GM18519 (cell line): ENCODE results near the gene UBE2E2.

ENCODE experiments used
- ATAC-seq: cut with Tn5 transposase; IDR thresholded peaks from one replicate; pipeline ENCODE4 v1.9.1; 2021; ENCODE audit warnings: mild to moderate bottlenecking, moderate library complexity; ENCODE audit not compliant: unreplicated experiment, low FRiP score

The UBE2E2 gene

DNA sequence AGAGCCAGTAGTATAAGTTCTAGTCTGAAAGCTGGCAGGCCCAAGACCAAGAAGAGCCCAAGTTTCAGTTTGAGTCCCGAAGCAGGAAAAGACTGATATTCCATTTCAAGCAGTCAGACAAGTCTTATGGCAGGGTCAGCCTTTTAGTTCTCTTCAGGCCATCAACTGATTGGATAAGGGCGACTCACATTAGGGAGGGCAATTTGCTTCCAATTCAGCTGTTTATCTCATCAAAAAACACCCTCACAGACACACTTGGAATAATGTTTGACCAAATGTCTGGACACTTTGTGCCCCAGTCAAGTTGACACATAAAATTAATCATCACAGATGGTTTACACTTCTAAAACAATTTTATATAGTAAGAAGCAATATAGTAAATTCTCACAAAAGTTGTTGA is 69.7 kb downstream of the UBE2E2 start:
- no peak for ATAC-seq

DNA sequence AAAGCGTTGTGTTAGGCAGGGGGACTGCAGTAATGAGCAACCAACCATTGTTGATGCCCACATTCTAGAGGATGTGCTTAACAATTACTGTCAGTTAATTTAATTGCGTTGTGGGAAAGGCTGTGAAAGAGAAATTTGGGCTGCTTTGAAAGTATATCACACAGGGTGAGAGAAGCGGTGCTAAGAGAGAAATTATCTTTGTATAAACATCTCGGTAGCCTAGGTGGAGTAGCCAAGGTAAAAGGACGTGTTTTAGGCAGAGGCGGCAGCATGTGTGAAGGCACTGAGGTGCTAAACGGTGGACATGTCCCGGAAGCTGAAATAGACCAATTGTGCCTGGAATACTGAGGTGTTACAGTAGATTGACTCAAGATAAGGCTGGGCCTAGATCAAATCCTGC is 71.9 kb downstream of the UBE2E2 start:
- no peak for ATAC-seq

DNA sequence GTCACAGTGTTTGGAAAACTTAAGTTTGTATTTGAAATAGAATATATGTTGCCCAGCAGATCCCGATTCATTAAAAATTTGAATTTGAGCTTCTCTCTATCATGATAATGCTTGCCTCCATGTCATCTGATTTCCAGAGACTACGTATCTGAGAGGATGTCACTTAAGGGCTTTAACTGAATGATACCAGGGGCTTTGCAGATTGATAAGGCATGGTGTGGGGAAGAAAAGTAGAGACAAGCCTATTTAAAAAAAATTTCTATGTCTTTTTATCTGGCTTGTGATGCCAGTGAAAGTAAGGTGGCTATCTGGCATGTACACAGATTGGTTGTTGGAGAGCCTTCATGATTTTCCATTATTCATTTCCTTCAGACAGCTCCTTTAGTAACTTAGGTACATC is 72.7 kb downstream of the UBE2E2 start:
- no peak for ATAC-seq

DNA sequence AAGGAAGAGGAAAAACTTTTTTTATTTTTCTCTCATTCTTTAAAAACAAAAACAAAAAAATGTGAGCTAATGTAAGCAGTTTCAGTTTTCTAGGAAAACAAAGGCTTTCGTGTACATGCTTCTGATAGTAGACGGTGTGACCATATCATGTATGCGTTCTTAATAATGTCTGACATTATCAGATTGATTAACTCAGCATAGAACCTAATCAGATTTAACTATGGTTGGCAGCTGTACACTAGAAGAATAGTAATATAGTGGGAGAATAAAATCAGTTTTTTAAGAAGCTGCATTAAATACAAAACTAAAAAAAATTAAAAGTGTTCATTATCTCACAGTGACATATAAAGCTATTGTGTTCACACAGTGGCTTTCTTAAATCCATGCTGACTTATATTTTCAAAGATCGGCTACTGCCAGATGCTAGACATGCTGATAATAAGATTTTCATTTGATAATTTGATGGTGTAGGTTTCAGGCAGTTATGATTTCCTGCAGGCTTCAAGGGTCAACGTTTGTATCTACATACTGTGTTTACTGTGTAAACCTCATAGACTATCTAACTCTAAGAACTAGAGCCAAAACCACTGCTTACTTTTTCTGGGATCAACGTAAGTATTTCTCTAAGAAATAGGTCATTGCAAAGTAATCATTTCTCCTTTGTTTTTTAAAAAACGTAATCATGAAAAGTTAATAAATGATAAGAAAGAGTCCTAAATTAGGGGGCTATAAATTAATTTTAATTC is 74.0 kb downstream of the UBE2E2 start:
- ATAC-seq: no peak

DNA sequence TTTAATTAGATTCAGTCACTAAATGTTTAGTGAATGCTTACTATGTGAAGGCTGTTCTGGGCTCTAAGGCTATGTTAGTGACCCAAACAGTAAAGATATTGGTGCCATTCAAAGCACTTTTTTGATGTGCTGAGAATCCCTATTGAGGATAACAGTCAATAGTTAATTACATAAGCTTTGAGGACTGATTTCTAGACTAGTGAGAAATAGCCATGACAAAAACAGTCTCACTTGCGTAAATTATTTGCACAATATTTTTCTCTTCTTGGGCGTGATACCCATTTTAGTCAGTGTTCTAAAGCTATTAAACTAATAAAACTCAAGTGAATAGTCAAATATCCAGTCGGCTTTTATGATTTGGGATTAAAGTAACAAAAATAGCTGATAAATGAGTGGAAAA is 74.6 kb downstream of the UBE2E2 start:
- no peak for ATAC-seq

DNA sequence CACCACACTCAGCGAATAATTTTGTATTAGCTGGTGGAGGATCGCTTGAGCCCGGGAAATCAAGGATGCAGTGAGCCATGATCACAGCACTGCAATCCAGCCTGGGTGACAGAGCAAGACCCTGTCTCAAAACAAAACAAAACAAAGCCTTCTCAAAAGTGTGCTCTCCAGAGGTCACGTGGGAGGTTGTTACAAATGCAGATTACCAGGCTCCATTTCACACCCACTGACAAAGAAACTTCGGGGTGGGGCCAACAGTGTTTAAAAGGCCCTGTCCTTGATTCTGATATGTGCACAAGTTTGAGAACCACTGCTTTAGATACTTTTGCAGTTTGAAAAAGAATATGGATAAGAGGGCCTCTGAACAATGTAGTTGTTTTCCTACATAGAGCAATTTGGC is 80.5 kb downstream of the UBE2E2 start:
- ATAC-seq: no peak

DNA sequence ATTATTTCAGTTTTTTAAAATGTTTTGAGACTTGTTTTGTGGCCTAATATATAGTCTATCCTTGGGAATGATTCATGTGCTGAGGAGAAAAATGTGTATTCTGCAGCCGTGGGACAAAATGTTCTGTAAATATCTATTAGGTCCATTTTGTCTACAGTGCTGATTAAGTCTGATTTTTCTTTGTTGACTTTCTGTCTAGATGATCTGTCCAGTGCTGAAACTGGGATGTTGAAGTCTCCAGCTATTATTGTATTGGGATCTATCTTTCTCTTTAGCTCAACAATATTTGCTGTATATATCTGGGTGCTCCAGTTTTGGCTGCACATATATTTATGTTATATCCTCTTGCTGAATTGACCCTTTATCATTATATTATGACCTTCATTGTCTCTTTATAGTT is 85.2 kb downstream of the UBE2E2 start:
- ATAC-seq: no peak

DNA sequence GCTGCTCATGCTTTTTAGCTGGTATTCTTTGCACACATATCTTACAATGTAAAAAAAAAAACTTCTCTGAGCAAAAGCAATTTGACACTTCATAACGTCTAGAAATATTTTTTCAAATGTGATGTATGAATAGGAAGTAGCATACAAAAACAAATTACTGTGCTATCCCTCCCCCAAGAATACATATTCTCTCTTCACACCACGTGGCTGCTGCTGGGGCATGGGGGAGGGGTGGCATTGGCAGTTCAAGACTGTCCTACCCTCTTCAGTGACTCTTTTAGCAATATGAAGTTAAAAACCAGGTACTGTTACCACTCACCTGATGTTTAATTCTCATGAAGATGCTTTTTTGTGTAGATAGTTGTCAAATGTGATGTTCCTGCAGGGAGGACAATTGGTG is 85.6 kb downstream of the UBE2E2 start:
- ATAC-seq: no peak

DNA sequence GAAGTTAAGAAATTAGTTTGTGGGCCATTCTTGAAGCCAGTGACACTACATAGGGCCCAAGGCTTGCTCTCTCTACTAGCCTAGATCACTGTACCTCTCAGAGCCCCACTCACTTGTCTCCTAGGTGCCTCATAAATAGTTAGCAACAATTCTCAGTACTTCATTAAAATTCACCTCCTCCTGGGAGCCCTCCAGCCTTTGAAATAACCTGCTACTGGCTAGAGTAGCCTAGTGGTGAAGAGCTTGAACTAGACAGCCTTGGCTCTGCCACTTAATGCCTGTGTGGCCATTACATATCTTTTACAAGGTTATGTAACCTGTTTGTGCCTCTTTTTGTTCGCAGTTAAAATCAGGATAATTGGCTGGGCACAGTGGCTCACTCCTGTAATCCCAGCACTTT is 89.3 kb downstream of the UBE2E2 start:
- ATAC-seq: no peak

DNA sequence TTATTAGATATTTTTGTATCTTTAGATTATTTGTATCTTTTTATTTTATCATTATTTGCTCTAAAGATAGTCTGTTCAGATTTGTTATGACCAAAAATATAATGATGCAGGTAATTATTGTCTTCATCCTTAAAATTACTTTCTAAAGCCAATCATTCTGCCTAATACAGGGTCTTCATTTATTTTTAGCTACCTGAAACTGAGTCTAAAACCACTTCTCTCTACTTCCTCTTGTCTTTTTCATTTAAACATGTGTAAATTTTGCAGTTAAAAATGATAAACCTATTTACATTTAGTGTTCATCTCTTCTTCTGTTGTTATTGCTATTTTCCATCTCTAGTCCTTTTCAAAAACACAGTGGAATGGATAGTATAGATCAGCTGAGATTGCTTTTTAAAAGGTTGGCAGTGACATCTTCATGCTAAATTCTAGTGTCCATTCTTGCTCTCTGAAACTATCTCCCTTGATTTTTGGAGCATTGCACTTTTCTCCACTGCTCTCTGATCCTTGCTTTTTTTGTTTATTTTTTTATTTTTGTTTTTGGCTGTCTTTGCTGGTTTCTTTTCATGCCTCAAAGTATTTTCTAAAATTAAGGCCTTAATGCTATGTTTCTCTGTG is 91.8 kb downstream of the UBE2E2 start:
- ATAC-seq: peak; percentile 64

DNA sequence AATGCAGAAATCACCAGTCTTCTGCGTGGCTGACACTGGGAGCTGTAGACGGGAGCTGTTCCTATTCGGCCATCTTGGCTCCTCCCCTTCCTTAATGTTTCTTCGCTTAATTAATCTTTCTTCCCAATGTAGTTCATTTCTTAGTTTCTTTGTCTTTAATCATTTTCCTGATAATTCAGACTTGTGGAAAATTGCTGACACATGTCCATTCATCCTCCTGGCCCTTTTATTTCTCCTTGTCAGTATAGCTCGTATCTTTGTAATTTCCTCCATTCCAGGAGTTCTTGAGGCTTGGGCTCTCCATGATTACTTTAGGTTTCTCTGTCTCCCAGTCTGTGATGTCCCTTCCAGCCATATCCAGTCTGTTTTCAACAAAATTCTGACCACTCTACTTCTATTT is 98.7 kb downstream of the UBE2E2 start:
- no peak for ATAC-seq

DNA sequence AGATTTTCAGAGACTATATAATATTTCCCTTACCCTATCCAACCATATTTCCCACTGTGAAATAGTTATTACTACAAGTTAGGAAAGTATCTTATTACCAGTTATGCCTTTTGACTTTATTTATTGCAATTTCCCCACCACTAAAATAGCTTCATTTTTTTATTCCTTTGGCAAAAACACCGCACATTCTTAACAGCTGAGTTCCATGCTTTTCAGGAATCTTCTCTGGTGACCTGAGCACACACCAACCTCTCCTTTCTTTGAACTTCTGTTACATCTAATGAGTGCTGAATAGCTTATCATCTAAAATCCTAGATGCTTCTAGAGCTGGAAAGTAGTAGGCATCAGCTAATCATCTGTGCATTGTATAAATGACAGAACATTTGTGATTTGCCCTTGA is 99.1 kb downstream of the UBE2E2 start:
- ATAC-seq: no peak

DNA sequence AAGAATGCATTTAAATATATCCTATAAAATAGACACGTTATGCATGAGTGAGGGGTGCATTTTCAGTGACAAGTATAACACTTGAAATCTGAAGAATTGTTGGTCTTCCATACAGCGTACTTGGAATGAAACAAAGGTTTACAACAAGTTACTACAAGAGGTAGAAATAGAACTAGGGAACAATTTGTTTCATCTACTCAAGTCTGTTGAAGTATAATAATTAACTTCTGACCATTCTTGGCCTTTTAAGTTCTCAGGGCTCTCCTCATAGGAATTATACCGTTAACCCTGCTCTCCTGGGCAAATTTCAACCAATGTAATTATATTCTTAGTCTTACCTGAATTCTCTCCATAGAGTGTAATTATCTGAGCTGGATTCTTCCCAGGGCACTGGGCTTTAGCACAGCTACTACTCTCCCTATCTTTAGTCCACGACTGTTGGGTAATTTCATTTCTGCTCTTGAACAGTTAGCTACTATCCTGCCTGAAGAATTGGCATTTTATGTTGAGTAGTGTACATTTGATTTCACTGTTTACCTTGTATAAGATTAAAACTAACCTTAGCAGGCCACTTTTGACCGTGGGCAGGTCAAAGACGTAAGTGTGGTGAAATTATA is 100.6 kb downstream of the UBE2E2 start:
- no peak for ATAC-seq

DNA sequence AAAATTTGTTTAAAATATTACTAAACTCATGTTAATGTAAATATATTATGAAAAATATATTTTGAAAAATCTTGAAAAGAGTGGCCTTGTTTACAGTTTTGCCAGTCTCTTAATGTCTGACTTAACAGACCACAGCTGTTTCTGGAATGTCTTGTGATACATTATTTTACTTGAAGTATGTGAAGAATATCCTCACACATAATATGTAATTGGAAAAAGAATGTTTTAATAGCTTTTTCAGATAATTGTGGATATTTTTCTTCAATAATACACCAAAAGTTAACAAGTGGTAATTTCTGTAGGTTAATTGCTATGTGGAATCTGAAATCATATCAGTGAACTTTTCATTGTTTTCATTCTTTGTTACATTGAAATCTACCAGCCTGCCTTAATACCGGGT is 101.3 kb downstream of the UBE2E2 start:
- ATAC-seq: no peak

DNA sequence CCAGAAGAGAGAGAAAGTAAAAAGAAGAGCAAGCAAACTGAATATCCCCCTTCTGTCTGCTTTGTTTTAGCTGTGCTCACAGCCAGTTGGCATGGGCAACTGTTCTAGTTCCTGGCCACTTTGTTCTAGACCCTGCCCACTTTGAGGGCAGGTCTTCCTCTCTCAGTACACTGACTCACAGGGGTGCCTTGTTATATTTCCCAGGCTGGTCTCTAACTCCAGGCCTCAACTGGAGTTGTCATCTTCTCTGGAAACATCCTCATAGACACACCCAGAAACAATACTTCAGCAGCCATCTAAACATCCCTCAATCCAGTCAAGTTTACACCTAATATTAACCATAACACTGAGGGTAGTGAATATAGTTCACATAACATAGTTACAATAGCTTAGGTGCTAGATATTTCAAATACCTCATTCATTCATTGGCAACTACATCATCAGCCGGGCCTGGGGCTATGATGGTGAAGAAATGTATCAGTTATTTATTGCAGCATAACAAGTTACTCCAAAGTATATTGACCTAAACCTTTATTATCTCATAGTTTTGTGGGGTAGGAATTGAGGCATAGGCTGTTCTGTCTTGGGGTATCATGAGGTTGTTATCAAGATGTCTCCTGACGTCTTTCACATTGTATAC is 106.0 kb downstream of the UBE2E2 start:
- ATAC-seq: no peak

DNA sequence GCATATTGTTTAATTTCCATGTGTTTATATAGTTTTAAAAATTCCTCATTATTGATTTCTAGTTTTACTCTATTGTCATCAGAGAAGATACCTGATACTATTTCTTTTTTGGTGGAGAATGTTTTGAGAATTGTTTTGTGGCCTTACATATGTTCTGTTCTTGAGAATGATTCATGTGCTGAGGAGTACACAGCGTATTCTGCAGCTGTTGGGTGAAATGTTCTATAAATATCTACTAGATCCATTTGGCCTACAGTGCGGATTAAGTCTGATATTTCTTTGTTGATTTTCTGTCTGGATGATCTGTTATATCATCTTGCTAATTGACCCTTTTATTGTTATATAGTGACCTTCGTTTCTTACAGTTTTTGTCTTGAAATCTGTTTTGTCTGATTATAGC is 109.7 kb downstream of the UBE2E2 start:
- no peak for ATAC-seq

DNA sequence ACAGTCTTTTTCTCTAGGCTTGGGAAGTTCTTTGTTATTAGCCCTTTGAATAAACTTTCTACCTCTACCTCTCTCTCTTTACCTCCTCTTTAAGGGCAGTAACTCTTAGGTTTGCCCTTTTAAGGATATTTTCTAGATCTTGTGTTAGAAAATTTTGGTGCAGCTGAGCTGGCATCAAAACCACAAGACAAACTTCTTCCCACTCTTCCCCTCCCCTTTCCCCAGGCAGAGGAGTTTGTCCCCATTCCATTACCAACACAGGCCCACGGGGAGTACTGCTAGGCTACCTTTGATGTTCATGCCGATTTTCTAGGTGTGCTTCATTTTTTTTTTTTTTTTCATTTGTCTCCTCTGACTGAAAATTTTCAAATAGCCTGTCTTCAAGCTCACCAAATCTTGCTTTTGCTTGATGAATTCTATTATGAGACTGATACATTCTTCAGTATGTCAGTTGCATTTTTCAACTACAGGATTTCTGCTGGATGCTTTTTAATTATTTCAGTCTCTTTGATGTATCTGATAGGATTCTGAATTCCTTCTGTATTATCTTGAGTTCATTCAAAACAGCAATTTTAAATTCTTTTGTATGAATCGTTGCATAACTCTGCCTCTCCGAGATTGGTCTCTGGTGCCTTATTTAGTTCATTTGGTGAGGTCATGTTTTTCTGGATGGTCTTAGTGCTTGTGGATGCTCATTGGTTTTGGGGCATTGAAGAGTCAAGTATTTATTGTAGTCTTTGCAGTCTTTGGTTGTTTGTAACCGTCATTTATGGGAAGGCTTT is 112.0 kb downstream of the UBE2E2 start:
- no peak for ATAC-seq

DNA sequence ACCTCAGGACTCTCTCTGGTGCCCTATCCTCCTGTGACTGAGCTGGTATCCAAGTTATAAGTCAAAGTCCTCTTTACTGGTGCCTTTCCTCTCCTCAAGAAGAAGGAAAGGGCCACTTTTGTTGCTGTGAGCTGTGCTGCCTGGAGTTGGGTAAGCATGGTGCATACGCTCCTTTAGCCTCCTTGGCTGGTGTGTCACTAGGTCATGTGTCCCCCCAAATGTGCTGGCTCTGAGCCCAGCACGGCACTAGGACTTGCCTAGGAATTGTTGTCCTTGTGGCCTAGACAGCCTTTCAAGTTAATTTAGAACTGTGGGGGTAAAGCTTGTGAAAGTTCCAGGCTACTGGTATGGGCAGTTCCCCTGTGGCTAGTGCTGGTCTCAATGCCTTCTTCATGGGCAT is 113.8 kb downstream of the UBE2E2 start:
- no peak for ATAC-seq

DNA sequence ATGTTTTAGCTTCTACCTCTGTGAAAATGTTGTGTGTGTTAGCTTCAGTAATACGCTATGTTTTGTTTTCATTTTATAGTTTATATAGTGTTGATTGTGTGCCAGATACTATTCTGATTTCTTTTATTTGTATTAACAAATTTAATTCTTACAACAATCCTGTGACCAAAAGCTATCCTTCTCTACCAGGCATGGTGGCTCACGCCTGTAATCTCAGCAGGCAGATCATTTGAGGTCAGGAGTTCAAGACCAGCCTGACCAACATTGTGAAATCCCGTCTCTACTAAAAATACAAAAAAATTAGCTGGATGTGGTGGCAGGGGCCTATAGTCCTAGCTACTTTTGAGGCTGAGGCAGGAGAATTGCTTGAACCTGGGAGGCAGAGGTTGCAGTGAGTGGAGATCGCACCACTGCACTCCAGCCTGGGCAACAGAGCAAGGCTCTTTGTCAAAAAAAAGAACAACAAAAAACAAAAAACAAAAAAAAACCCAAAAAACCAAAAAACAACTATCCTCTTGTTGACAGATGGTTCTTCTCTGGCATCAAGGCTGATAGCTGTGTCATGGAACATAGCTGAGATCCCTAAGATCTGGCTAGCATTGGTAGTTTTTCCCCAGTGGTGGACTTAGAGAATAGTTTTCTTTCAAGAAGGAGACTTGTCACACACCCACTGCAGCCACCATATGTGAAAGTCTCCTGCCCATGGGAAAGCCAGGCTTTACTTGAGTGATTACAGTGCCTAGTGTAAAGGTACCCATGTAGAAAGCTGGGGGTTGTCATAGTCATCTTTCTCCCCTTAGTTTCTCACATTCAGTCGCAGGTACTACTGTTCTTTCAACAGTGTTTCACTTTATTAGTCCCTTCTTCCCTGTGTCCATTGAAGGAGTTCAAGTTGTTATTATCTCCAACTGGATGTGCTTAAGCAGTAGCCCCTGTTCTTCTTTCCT is 116.5 kb downstream of the UBE2E2 start:
- ATAC-seq: no peak
